NCI-H82 treated with DMSO at 0.1 percent for 48 hours (cell line): ENCODE measurements around the gene C20orf144.

Experiments
- DNase-seq: peaks from one replicate; lab custom pipeline; 2025; ENCODE audit not compliant: unreplicated experiment; lab: John Stamatoyannopoulos, UW

C20orf144 gene

DNA sequence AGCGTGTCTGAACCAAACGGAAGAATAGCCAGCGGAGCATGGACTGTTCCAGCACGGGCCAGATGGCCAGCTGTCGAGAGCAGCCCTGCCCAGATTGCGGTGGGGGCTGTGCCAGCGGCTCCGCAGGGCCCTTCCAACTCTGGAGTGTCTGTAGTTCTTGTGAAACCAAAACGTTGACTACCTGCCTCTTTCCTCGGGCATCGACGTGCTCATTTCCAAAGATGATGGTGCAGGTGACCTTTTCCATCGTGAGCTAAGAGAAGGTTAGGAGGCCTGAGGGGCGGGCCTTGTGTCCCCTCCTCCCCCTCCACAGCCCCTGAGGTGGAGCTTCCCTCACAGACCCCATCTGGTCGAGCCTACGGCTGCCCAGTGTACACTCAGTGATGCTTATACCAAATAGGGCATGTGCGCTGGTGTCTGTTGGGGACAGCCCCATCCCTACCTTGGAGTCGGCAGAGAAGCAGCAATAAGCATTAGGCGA lies 12.9 kb upstream of the C20orf144 start:
- peak; percentile 71 for DNase-seq

DNA sequence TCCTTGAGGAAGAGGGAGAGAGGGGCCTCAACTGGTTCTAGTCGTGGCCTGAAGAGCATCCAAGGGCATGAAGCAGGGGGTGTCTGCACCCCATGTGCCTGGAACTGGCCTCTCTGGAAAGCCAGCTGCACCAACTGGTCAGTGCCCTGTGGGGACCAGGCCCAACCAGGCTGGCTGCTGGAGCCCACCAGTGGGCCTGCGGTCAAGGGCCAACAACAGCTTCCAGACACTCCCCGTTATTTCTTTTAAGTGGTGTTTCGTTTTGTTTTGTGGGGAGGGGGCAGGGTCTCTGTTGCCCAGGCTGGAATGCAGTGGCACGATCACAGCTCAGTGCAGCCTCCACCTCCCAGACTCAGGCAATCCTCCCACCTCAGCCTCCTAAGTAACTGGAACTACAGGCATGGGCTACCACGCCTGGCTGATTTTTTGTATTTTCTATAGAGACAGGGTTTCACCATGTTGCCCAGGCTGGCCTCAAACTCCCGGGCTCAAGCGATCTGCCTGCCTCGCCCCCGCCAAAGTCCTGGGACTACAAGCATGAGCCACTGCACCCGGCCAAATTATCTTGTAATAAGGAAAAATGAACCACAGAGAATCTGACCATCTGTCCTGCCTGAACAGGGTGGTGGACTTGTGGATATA lies 11.9 kb upstream of the C20orf144 start:
- DNase-seq, result no peak

DNA sequence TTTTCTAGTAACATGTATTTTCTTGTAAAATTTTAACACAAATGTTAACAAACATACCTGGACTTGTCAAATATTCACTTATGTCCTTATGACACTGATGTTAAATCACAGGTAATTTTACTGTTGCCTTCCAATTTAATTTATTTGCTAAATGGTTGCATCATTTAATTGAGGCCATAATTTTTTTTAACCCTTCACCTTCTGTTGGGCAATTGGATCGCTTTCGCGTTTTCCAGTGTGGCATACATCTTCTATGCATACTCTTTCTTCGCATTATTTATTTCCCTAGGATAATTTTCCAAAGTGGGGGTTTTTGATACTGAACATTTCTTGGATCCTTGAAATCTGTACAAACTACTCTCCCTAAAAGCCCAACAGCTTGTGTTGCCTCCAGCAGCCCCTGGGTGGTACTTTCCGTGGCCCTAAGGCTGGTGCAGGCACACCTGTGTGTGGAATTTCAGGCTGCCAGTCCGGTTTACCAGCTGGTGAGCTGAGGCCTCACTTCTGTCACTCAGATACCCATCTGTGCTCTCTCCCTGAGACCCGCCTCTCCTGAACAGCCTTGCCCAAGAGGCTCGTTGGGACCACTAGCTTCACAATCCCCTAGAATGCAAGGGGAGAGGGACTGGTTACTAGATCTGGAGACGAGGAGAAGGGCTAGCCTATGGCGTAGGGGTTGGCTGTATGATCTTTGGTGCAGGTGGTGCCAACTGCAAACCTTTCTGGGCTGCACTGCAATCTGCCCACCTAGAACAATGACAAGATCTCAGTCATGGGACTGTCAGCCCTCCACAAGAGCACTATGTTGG lies 11.2 kb upstream of the C20orf144 start:
- no peak for DNase-seq

DNA sequence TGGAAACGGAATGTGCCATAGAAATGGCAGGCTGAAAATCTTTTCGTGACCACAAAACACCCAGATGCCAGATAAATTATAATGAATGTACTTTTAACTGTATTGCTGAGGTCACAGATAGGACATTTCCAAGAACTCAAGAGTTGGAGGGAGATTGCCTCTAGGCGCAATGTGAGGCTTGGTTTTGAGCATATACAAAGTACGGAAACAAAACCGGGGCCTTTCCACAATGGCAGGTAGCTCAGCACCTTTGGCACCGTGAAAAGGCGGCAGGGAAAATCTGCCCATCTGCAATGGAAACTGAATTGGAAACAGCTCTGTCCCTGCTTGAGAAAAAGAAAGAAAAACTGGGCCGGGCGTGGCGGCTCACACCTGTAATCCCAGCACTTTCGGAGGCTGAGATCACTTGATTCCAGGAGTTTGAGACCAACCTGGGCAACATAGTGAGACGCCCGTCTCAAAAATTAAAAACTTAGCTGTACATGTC lies 10.5 kb upstream of the C20orf144 start:
- no peak for DNase-seq

DNA sequence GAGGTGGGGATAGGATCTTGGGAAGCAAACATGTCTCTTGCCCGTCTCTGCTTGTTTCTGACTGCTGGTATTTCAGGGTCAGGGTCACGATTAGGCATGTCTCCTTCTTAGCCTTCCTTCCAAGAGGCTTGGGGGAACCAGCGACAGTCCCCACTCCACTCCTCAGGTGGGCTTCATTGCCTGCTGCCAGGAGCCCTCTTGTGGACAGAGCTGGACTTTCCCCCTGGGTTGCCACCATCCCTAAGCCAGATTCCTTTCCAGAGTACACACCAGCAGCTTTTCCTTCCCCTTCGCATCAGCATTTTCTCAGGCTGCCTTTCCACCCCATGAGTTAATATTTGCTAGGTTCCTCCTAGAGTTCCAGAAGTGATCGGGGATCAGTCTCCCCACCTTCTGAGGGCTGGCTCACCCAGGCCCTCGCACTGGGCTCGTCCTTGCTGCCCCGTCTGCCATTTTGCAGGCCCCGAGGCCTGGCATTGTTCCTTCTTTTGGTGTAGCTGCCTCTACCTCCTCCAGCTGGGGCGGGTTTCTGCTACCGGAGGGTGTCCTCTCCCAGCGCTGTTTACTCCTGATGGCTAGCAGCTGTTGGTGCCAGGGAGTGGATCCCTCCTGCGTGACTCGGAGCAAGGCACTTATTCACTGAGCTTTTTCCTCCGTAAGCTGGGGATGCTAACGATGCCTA lies 8.8 kb upstream of the C20orf144 start:
- DNase-seq, result peak; percentile 85

DNA sequence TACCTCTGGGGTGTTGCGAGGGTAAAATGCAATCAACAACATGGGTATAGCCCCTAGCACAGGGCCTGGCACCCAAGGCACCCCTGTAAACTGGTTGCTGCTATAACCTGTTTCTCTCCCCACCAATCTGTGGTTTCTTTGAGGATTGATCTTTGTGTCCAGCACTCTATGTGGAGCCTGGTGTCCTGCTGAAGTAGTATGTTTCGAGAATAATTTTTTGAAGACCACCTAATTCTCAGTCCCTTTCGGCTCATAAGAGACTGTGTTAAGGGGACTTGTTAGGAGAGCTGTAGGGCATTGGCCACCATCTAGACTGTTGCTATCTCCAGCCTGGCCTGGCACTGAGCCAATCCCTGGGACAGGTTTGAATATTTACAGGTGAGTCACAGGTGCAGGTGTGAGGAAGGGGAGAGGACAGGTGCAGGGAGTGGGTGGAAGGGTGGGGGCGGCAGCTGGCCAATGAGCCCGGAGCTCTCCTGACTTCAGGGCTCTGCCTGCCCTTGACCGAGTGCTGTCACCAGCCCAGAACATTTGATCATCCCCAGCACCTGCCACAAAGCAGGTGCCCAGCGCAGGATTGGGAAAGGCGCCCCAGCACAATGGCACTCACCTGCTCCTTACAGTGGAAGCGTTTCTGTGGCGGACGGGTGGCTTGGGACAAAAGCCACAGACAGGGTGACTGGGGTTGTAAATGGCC lies 8.1 kb upstream of the C20orf144 start:
- DNase-seq, result no peak

DNA sequence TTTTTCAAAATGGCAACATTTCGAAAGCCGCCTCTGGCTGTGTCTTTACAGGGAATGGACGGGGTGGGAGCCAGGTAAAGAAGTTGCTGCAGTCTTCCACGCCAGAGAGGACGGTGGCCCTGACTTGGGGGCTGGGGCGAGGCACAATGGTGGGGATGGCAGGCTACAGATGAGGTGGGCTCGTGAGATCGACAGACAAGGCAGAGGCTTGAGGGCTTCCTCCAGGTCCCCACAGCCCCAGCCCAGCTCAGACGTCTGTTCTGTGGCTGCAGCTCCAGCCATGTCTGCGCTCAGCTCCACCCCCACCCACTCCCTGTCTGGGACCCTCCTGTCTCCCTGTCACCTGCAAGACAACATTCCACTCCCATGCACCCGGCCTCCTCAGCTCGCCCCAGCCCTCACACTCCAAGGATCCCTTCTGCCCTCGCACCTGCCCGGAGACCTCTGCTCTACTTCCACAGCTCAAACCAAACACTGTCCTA lies 7.4 kb upstream of the C20orf144 start:
- no peak for DNase-seq

DNA sequence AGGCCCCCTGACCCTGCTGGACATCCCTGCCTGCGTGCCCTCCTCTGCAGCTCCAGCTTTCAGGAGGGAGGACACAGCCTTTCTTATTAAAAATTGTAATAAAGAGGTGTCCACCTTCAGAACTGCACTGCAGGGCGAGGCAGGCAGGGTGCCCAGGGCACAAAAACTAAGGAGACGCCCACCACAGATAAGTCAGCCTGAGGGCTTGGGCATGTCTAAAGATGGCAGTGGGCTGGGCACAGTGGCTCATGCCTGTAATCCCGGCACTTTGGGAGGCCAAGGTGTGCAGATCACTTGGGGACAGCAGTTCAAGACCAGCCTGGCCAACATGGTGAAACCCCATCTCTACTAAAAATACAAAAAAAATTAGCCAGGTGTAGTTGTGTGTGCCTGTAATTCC lies 7.0 kb upstream of the C20orf144 start:
- no peak for DNase-seq

DNA sequence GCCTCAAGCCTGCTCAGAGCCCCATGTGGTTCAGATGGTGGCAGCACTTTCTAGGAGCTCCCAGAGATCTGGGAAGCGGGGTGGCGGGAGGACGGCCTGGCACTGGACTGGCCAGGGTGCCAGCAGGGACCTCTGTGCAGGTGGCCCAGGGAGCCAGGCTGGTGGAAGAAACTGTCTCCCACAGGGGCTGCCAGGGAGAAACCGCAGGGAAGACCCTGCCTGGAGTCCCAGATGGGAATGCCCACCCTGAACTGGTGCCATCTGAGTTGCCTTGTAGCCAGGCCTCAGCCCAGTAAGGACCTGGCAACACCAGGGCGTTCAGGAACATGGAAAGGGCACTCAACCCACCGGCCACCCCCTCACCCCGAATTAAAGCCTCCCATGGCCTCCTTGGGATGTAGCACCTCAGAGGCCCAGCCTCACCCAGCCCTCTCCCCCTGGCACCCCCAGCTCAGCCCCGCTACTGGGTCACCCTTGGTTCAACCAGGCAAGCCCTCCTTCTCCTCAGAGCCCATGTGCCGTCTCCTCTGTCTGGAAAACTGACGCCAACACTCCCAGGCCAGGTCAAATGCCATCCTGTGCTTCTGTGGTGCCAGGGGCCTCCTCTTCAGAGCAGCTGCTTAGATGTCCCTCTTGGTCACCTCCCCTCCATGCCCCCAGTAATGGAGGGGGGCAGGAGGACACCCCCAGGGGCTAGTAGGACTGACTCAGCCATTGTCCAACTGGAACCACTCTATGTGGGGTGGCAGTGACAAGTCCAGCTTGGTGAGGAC lies 5.9 kb upstream of the C20orf144 start:
- DNase-seq, result no peak

DNA sequence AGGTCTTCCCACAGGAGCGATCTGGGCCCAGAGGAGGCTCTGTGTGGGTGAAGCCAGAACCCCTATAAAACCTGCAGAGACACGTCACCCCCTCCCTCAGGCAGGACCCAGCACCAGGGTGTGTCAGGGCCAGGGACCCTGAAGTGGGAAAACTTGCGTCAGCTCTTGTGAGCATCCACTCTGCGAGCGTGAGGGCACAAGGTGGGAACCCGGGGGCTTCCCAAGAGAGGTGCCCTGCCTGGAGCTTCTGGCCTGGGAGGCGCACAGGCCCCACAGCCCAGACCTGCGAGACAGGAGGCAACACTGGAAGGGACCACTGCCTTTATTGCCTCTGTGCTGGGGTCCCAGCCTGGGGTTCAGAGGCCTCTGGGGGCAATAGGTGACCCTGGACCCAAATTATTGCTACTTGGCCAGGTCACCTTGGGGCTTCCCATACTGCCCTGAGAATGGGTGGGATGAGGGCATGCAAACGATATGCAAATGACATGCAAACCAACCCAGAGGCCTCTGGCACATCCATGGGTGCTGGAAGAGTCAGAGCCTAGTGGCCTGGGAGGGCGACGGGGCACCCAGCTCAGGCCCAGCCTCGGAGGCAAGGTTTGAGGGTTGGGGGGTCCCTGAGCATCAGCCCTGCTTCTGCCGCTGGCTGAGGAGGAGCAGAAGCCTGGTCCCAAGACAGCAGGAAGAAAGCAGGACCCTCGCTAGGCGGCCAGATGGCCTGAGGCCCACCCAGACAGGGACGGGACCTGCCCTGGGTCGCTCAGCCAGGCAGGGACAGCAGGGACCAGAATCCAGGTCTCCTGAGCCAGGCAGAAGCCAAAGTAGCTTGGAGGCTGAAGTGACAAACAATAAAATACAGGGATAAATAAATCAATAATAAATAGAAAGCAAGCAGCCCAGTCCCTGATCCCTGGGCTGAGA lies 5.1 kb upstream of the C20orf144 start:
- DNase-seq, result no peak

DNA sequence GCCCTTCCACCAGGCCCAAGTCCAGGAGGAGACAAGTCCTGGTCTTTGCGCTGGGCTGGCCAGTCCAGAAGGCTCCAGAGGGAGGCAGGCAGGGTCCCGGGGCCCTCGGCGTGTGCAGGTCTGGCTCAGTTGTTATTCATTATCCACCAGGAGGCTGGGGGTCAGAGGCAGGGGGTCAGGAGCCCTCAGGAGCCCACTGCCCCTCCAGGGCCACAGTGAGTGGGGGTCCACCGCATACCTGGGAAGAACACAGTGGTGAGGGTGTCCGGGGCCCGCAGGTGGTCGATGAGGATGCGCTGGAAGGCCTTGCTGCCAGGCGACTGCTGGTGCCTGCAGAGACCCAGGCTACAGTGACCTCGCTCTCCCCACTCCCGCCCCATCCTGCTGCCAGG lies 4.4 kb upstream of the C20orf144 start:
- no peak for DNase-seq

DNA sequence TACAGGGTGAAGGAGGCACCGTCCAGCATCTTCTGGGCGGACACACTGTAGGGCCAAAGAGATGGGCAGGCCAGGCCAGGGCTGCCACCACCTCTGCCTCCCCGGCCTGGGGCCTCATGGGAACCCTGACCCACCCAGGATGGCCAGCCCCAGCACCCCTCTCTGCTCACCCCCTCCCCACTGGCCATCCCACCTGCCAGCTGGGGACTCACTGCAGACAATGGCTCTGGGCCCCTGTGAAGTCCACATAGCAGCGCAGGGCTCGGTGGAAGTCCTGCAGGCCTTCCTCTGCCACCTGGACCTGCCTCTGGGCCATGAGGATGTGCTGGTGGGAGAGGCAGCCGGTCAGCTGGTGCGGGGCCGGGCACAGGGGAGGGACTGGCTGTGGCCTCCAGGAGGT lies 3.6 kb upstream of the C20orf144 start:
- no peak for DNase-seq

DNA sequence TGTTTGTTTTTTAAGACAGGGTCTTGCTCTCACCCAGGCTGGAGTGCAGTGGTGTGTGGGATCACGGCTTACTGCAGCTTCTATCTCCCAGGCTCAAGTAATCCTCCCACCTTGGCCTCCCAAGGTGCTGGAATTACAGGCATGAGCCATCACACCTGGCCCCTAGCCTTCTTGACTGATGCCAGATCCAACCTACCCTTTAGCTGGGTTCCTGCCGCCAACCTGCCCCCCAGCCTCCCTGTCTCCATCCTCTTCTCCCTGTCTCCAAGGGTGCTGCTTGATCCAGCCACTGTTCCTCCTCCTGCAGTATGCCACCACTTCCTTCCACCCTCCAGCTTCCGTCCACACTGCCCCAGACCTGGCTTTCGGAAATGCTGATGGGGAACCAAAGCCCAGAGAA lies 3.2 kb upstream of the C20orf144 start:
- DNase-seq, result no peak

DNA sequence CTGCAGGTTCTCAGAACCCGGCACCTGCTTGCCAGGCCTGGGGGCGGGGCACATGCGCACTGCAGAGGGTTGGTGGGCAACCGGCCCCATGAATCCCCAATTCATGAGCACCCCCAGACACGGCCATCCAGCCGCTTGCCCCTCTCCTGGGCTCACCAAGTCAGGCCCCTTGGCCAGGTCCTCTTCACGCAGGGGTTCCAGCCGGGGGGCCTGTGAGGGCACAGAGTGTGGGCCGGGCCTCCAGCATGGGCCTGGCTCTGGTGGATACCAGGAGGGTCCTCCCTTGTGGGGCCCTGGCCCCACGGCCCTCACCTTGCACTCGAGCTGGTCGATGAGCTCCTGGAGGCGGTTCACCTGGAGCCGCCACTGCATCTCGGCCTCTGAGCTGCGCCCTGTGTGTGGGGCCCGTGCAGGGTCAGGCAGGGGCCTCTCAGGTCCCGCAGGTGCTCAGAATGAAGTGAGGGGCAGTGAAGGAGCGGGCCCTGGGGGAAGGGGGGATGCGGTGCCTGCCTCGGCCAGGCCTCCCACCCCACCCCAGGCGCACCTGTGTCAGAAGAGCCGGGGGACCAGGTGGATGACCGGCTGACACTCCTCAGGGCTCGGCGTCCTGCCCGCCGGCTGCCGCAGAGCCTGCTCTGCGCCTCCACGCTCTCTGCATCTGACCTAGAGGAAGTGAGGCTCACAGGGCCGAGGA lies 2.6 kb upstream of the C20orf144 start:
- no peak for DNase-seq

DNA sequence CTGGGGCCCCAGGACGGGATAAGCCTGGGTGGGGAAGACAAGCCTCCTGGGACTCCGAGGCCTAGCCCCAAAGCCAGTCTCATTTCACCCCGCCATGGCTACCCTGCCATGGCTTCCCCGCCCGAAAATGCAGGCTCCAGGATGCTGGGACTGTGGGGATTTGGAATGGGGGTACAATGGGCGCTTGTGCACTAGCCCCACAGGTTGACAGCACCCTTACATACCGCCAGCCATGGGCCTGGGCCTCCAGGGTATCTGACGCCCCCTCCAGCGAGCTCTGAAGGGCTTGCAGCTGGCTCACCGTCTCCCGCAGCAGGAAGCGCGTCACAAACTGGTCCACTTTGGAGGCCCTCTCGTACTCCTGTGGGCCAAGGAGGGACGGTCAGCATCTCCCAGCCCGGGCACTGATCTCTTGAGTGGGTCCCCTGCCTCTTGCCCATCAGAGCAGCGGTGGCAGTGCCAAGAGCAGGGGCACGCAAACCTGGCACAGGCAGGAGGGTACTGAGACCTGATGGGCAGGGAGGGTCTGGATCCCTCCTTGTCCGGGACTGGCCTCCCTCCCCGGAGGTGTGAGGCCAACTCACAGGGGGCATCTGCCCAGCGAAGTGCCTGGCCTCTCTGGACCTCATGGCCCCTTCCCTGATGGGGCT lies 2.0 kb upstream of the C20orf144 start:
- no peak for DNase-seq

DNA sequence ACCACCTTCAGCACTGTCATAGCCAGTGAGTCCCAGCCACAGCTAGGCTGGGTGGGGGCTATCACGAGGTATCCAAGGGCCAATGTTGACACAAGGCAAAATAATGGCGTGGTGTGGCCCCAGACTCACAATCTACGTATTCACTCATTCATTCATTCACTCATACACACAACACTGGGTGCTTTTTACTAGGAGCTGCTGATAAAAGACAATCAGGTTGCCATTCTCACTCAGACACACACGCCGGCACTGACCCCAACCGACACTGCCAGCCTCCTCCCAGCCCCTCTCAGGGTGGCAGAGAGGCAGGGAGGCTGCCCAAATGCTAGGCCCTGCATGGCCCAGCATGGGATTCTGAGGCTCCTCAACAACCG lies 1.5 kb upstream of the C20orf144 start:
- no peak for DNase-seq

DNA sequence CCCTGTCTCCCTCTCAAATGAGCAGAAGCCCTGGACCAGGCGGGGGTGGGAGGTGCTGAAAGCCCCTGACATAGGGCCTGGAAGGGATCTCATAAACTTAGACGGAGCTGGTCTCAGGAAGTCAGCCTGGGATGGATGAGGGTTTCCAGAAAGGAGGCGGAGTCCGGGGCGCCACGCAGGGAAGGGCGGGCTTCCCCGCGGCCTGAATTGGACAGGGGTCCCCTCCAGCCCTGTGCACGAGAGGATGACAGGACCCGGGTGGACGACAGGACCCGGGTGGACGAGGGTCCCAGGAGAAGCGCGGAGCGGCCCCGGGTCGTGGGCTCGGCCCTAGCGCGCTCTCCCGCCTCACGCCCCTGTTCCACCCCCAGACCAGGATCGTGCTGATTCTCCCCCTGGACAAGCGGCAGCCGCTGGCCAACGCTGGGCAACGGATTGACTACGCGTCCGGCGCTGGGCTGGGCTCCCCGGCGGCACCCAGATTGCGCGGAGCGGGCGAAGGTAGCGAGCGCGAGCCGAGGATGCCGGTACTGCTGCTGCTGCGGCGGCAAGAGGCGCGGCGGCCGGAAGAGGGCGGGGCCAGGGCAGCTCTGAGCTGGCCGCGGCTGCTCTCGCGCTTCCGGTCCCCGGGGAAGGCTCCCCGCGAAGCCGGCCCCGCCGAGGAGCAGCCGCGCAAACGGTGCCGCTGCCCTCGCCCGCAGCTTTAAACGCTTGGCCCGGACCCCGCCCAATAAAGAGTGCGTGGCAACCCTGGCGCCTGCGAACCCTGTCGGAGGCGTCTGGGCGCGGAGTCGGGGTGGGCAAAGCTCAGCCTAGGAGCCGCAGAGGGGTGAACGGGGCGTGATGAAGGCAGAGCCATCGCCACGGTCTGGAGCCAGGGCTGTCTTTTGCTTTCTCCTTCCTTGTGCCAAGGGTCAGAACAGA lies 1.3 kb downstream of the C20orf144 start:
- peak; percentile 14 for DNase-seq
